H9 (cell line): Measurements from ENCODE around the gene AOC1. TPM values are rescaled to one million over a fixed set of nuclear protein-coding genes. Genes with fewer than 3 reads are reported as not detected.

ENCODE experiments used
- DNase-seq: peaks from one replicate; pipeline ENCODE4 v3.0.0-alpha.2; 2017
- H2AFZ ChIP-seq: one replicate; pipeline ENCODE4 v1.6.1; 2013; ENCODE audit warnings: mild to moderate bottlenecking, low read length, control low read depth, moderate library complexity
- H2AK5ac ChIP-seq: 2 replicates; pipeline ENCODE4 v1.6.1; 2013; ENCODE audit warnings: low read length, control low read depth, mixed read lengths; ENCODE audit not compliant: insufficient read length
- H2BK120ac ChIP-seq: one replicate; pipeline ENCODE4 v1.6.1; 2013; ENCODE audit warnings: low read depth, mild to moderate bottlenecking, low read length, control low read depth, inconsistent platforms; ENCODE audit not compliant: poor library complexity, severe bottlenecking
- H2BK12ac ChIP-seq: 2 replicates; pipeline ENCODE4 v1.6.1; 2013; ENCODE audit warnings: low read length, control low read depth, mixed read lengths, low read depth; ENCODE audit not compliant: insufficient read length
- H2BK15ac ChIP-seq: 2 replicates; pipeline ENCODE4 v1.6.1; 2013; ENCODE audit warnings: low read depth, low read length, control low read depth
- H2BK20ac ChIP-seq: one replicate; pipeline ENCODE4 v1.6.1; 2013; ENCODE audit warnings: low read depth, mild to moderate bottlenecking, low read length, control low read depth, inconsistent platforms; ENCODE audit not compliant: poor library complexity, severe bottlenecking
- H2BK5ac ChIP-seq: 2 replicates; pipeline ENCODE4 v1.6.1; 2013; ENCODE audit warnings: low read length, control low read depth, mixed read lengths; ENCODE audit not compliant: insufficient read length
- H3K14ac ChIP-seq: 2 replicates; pipeline ENCODE4 v1.6.1; 2013; ENCODE audit warnings: low read length, control low read depth; ENCODE audit not compliant: insufficient read depth
- H3K18ac ChIP-seq: 2 replicates; pipeline ENCODE4 v1.6.1; 2013; ENCODE audit warnings: low read depth, mild to moderate bottlenecking, mixed read lengths, low read length, control low read depth; ENCODE audit not compliant: insufficient read length
- H3K23ac ChIP-seq: 2 replicates; pipeline ENCODE4 v1.6.1; 2013; ENCODE audit warnings: low read length, control low read depth, mixed read lengths, low read depth; ENCODE audit not compliant: insufficient read length
- H3K23me2 ChIP-seq: 2 replicates; pipeline ENCODE4 v1.6.1; 2013; ENCODE audit warnings: low read depth, mild to moderate bottlenecking, mixed read lengths, low read length, control low read depth; ENCODE audit not compliant: insufficient read length, poor library complexity, severe bottlenecking
- H3K27ac ChIP-seq: 2 replicates; pipeline ENCODE4 v1.5.1; 2013; ENCODE audit warnings: low read length, control low read depth, mixed read lengths, low read depth; ENCODE audit not compliant: insufficient read length
- H3K27me3 ChIP-seq: 2 replicates; pipeline ENCODE4 v1.6.1; 2013; ENCODE audit warnings: low read length, control low read depth, inconsistent platforms; ENCODE audit not compliant: insufficient read depth
- H3K4ac ChIP-seq: 2 replicates; pipeline ENCODE4 v1.6.1; 2013; ENCODE audit warnings: low read depth, mild to moderate bottlenecking, control low read depth, inconsistent platforms, low read length, moderate library complexity
- H3K4me1 ChIP-seq: 2 replicates; pipeline ENCODE4 v1.6.1; 2013; ENCODE audit warnings: low read length, control low read depth, inconsistent platforms; ENCODE audit not compliant: insufficient read depth
- H3K4me2 ChIP-seq: 2 replicates; pipeline ENCODE4 v1.6.1; 2013; ENCODE audit warnings: low read length, control low read depth, mixed read lengths; ENCODE audit not compliant: insufficient read length, insufficient read depth
- H3K56ac ChIP-seq: 2 replicates; pipeline ENCODE4 v1.6.1; 2013; ENCODE audit warnings: low read depth, mild to moderate bottlenecking, mixed read lengths, low read length, control low read depth; ENCODE audit not compliant: insufficient read length
- H3K79me1 ChIP-seq: 2 replicates; pipeline ENCODE4 v1.6.1; 2013; ENCODE audit warnings: low read depth, mild to moderate bottlenecking, moderate library complexity, low read length, control low read depth, inconsistent platforms; ENCODE audit not compliant: insufficient read depth, poor library complexity, severe bottlenecking
- H3K79me2 ChIP-seq: 2 replicates; pipeline ENCODE4 v1.6.1; 2013; ENCODE audit warnings: low read length, control low read depth, inconsistent platforms; ENCODE audit not compliant: insufficient read depth
- H3K9ac ChIP-seq: 2 replicates; pipeline ENCODE4 v1.6.1; 2013; ENCODE audit warnings: low read length, control low read depth, mixed read lengths; ENCODE audit not compliant: insufficient read length; ENCODE audit errors: extremely low read depth
- H3K9me3 ChIP-seq: one replicate; pipeline ENCODE4 v1.6.1; 2013; ENCODE audit warnings: low read depth, low read length, inconsistent platforms; ENCODE audit not compliant: control insufficient read depth
- H3T11ph ChIP-seq: one replicate; pipeline ENCODE4 v1.6.1; 2013; ENCODE audit warnings: mild to moderate bottlenecking, low read length, control low read depth, inconsistent platforms
- H4K20me1 ChIP-seq: one replicate; pipeline ENCODE4 v1.6.1; 2013; ENCODE audit not compliant: control insufficient read depth, insufficient read length, insufficient read depth
- H4K5ac ChIP-seq: 2 replicates; pipeline ENCODE4 v1.6.1; 2013; ENCODE audit warnings: low read depth, mild to moderate bottlenecking, mixed read lengths, low read length, control low read depth; ENCODE audit not compliant: insufficient read length
- H4K8ac ChIP-seq: replicated peaks from 2 replicates; pipeline ENCODE4 v1.6.1; 2013; ENCODE audit warnings: low read length, control low read depth, mixed read lengths, low read depth; ENCODE audit not compliant: insufficient read length
- H4K91ac ChIP-seq: 2 replicates; pipeline ENCODE4 v1.6.1; 2013; ENCODE audit warnings: low read depth, mild to moderate bottlenecking, moderate library complexity, mixed read lengths, low read length, control low read depth; ENCODE audit not compliant: insufficient read length
- H3K27ac Mint-ChIP-seq, 3 experiments: 2 replicates in 2 of 3; 3 replicates in 1 of 3; pipeline ENCODE4 v1.8.0; 2020 to 2021; ENCODE audit warnings: mixed read lengths in 3 of 3, mild to moderate bottlenecking in 1 of 3, moderate library complexity in 1 of 3
- H3K27me3 Mint-ChIP-seq: 2 replicates; pipeline ENCODE4 v1.8.0; 2021; ENCODE audit warnings: low read depth, mild to moderate bottlenecking, moderate library complexity, mixed read lengths
- H3K36me3 Mint-ChIP-seq, 3 experiments: 2 replicates in 2 of 3; 3 replicates in 1 of 3; pipeline ENCODE4 v1.8.0; 2020 to 2021; ENCODE audit warnings: low read depth in 3 of 3, mixed read lengths in 3 of 3; ENCODE audit not compliant: insufficient read depth in 1 of 3
- H3K4me1 Mint-ChIP-seq, 2 experiments: 2 replicates each; pipeline ENCODE4 v1.8.0; 2020; ENCODE audit warnings: mixed read lengths in 2 of 2
- H3K4me3 Mint-ChIP-seq, 2 experiments: 2 replicates in 1 of 2; 3 replicates in 1 of 2; pipeline ENCODE4 v1.8.0; 2020 to 2021; ENCODE audit warnings: mild to moderate bottlenecking in 2 of 2, mixed read lengths in 2 of 2, moderate library complexity in 1 of 2
- H3K9me3 Mint-ChIP-seq, 2 experiments: 2 replicates in 1 of 2; 3 replicates in 1 of 2; pipeline ENCODE4 v1.8.0; 2020; ENCODE audit warnings: mild to moderate bottlenecking in 2 of 2, mixed read lengths in 2 of 2, moderate library complexity in 1 of 2
- CTCF ChIP-seq: fragments of 200-600 bp; sonication (generic); conservative IDR thresholded peaks from 3 replicates; pipeline ENCODE4 v1.8.0; 2021; ENCODE audit warnings: antibody characterized with exemption, mild to moderate bottlenecking
- WGBS: extraction: QIAGEN DNeasy Blood & Tissue Kit; methylation state at CpG from one replicate; pipeline ENCODE4 v1.1.7; 2013; ENCODE audit warnings: missing lambda C conversion rate, low lambda C conversion rate, mixed read lengths; ENCODE audit not compliant: insufficient read length; ENCODE audit errors: extremely low coverage; 5-methylcytosine and 5-hydroxymethylcytosine counted together
- total RNA-seq: library from RNA; stranded (reverse); gene quantifications from 2 replicates; pipeline ENCODE4 v1.2.1, GENCODE V29; 2021

Gene AOC1
- total RNA-seq, 1 experiment from 2014 or later: 0.28 TPM

GRCh38 chr7:150890853-150891584 lies 38.7 kb downstream of the AOC1 start:
- Histone ChIP-seq H3K56ac (no peak overlapping the region), H2AK5ac (no peak overlapping the region), H3K9me3 (no peaks in the 10 kb centered on the region), H2BK15ac (no peak overlapping the region), H3K23me2 (no peaks in the 10 kb centered on the region), H3K4me1 (no peaks in the 10 kb centered on the region), H2BK20ac (no peak overlapping the region), H3K4me2 (no peak overlapping the region), H3K27ac (no peak overlapping the region), H3K4ac (no peak overlapping the region), H2AFZ (no peak overlapping the region), H2BK12ac (no peak overlapping the region), H3K27me3 (no peaks in the 10 kb centered on the region), H4K5ac (no peak overlapping the region), H3K79me1 (no peaks in the 10 kb centered on the region), H3K18ac (no peak overlapping the region), H4K91ac (no peak overlapping the region), H3K23ac (no peak overlapping the region), H2BK5ac (no peak overlapping the region), H3T11ph (no peak overlapping the region), H3K9ac (no peak overlapping the region), H4K8ac (no peak overlapping the region), H2BK120ac (no peak overlapping the region), H3K79me2 (no peaks in the 10 kb centered on the region), H3K14ac (no peak overlapping the region), H4K20me1 (no peaks in the 10 kb centered on the region)
- no peak for TF ChIP-seq CTCF
- H3K36me3 Mint-ChIP-seq: no peaks in the 10 kb centered on the region; a peak in 1 of 7 replicates
- H3K4me3 Mint-ChIP-seq: no peak overlapping the region
- peaks cover 14 to 31% of the 10 kb centered on the region in 2 experiments for H3K9me3 Mint-ChIP-seq
- H3K4me1 Mint-ChIP-seq: no peaks in the 10 kb centered on the region
- DNase-seq: no peak
- H3K27ac Mint-ChIP-seq: no peak overlapping the region
- no CpG with 5 or more reads among the region's 2 CpGs for WGBS
- peaks cover 23% of the 10 kb centered on the region for H3K27me3 Mint-ChIP-seq
